GM12878 (cell line): ENCODE results near the gene PIR.

Experiments
- CTCF ChIP-seq, 3 experiments: IDR thresholded peaks in 2 of 3; conservative IDR thresholded peaks in 1 of 3; 2 replicates each; pipeline ENCODE4 v1.5.1; 2011; ENCODE audit warnings: low read depth in 3 of 3, low read length in 3 of 3, mild to moderate bottlenecking in 3 of 3, control low read depth in 2 of 3, moderate library complexity in 2 of 3, inconsistent platforms in 1 of 3, mixed read lengths in 1 of 3; ENCODE audit not compliant: control insufficient read depth in 2 of 3, insufficient read depth in 1 of 3; ENCODE audit errors: extremely low read depth in 1 of 3
- EZH2 ChIP-seq: IDR thresholded peaks from 2 replicates; pipeline ENCODE4 v1.6.1; 2012; ENCODE audit warnings: low read depth, mild to moderate bottlenecking, control low read depth, inconsistent platforms, low read length, borderline replicate concordance; ENCODE audit not compliant: control insufficient read depth
- KDM1A ChIP-seq: fragments of 200-600 bp; sonication (generic); IDR thresholded peaks from 2 replicates; pipeline ENCODE4 v1.6.1; 2016; ENCODE audit warnings: borderline replicate concordance
- MLLT1 ChIP-seq: fragments of 450-650 bp; IDR thresholded peaks from 2 replicates; pipeline ENCODE4 v1.6.1; 2016; ENCODE audit warnings: mild to moderate bottlenecking
- NFIC ChIP-seq: IDR thresholded peaks from 2 replicates; pipeline ENCODE4 v1.6.1; 2012; ENCODE audit warnings: low read depth, mild to moderate bottlenecking, inconsistent platforms, low read length, moderate library complexity
- NFYB ChIP-seq: IDR thresholded peaks from 2 replicates; pipeline ENCODE4 v1.6.1; 2011; ENCODE audit warnings: low read depth, mild to moderate bottlenecking, low read length, improper control_type of control experiment, moderate library complexity; ENCODE audit not compliant: insufficient read depth
- ZNF24 ChIP-seq: fragments of 450-650 bp; IDR thresholded peaks from 2 replicates; pipeline ENCODE4 v1.6.1; 2017; ENCODE audit warnings: antibody characterized with exemption, mild to moderate bottlenecking

GRCh38 chrX:15384304-15384703 is 108.8 kb downstream of the PIR start, which contains the start of gene VEGFD:
- TF ChIP-seq KDM1A (no peak), CTCF (IDR thresholded peaks at IDR 0.05 in 2 of 3, conservative IDR thresholded peaks at IDR 0.05 in 1 of 3; ENCODE audit: control insufficient read depth in 2 of 3, extremely low read depth in 1 of 3, insufficient read depth in 1 of 3, low read depth in 3 of 3, low read length in 3 of 3) (no peak), NFYB (no peak), NFIC (no peak), EZH2 (no peak), ZNF24 (no peak), MLLT1 (no peak)
